Stimulated activated memory B cell treated with anti-CD40 and anti-IgM and Interleukin-4, amounts not matched to agents 10 μg/mL and 1 μg/mL and 100 μg/mL, for 72 hours (primary cell): Measurements from ENCODE around the gene DECR2.

Experiments used
- ATAC-seq: fragments of 150-1000 bp; cut with Tn5 transposase; 2 replicates; pipeline ENCODE4 v1.10.0; 2021
- H3K27ac Mint-ChIP-seq: one replicate; pipeline ENCODE4 v1.8.0; 2022; ENCODE audit warnings: mild to moderate bottlenecking, mixed read lengths
- H3K27me3 Mint-ChIP-seq: one replicate; pipeline ENCODE4 v1.8.0; 2022; ENCODE audit warnings: mixed read lengths
- H3K36me3 Mint-ChIP-seq: one replicate; pipeline ENCODE4 v1.8.0; 2022; ENCODE audit warnings: mixed read lengths
- H3K4me1 Mint-ChIP-seq: one replicate; pipeline ENCODE4 v1.8.0; 2022; ENCODE audit warnings: mixed read lengths
- H3K4me3 Mint-ChIP-seq: one replicate; pipeline ENCODE4 v1.8.0; 2022; ENCODE audit warnings: mild to moderate bottlenecking, moderate library complexity, mixed read lengths
- H3K9me3 Mint-ChIP-seq: one replicate; pipeline ENCODE4 v1.8.0; 2022; ENCODE audit warnings: mixed read lengths

DECR2 gene

GRCh38 chr16:426115-426905, 24.6 kb downstream of the DECR2 start:
- Mint-ChIP-seq H3K27me3 (peaks cover 16% of the 10 kb centered on the region), H3K9me3 (no peaks in the 10 kb centered on the region), H3K36me3 (no peaks in the 10 kb centered on the region), H3K27ac (peak overlapping the region; percentile 37), H3K4me1 (peaks cover 46% of the 10 kb centered on the region), H3K4me3 (peak overlapping the region; percentile 79)
- peak; percentile 1 for ATAC-seq

DNA sequence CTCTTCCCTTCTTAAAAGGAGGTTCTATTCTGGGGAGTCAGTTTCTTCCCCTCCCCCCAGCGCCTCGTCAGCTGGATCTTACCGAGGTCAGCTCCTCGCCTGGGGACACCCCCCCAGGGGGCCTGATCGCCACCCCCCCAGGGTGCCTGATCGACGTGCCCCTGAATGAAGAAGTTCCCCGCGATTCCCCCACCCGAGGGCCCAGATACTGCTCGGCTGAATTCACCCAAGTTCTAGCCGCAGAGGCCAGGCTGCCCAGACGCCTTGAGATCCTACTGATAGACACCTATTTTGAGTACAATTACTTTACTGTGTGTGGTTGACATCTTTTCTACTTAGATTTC, 25.2 kb downstream of the DECR2 start:
- Mint-ChIP-seq H3K4me3 (peak overlapping the region; percentile 79), H3K27ac (peak overlapping the region; percentile 37), H3K36me3 (no peaks in the 10 kb centered on the region), H3K27me3 (peaks cover 16% of the 10 kb centered on the region), H3K9me3 (no peaks in the 10 kb centered on the region), H3K4me1 (peaks cover 46% of the 10 kb centered on the region)
- no peak for ATAC-seq

DNA sequence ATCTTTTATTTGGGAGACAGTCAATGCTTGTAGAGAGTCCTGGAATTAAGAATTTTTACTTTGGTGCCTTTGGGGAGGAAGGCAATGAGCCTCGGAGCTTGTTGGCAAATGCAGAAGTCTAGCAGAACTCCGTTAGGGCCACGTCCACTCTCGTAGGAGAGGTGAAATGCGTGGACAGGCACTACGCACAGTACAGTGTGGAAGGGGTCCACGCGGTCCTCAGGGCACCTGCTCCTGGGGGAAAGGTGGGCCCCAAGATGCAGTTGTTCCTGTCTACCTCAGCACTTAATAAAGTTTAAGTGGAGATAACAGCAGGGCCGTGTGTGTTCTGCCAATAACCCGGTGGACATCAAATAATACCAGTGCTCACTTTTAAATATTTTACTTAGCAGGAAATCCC, 25.6 kb downstream of the DECR2 start:
- Mint-ChIP-seq H3K36me3 (no peaks in the 10 kb centered on the region), H3K27ac (peak overlapping the region; percentile 37), H3K4me3 (peak overlapping the region; percentile 79), H3K9me3 (no peaks in the 10 kb centered on the region), H3K27me3 (peaks cover 16% of the 10 kb centered on the region), H3K4me1 (peaks cover 46% of the 10 kb centered on the region)
- ATAC-seq = no peak

DNA sequence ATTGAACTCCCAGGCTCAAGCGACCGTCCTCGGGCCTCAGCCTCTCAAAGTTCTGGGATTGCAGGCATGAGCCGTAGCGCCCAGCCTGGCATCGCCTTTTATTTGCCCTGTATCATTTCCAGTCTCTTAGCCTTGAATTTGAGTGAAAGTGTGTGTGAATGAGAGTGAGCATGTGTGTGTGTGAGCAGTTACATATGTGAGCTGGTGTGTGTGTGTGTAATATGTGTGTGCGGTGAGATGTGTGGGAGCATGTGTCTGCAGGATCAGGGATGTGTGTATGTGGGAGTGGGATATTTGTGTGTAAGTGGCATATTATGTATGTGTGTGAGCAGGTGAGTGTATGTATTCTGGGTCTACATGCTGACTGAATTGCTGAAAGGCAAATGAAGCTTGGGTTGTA, 29.2 kb downstream of the DECR2 start:
- Mint-ChIP-seq H3K27ac (no peak overlapping the region), H3K27me3 (no peaks in the 10 kb centered on the region), H3K36me3 (no peaks in the 10 kb centered on the region), H3K9me3 (no peaks in the 10 kb centered on the region), H3K4me3 (no peak overlapping the region), H3K4me1 (peaks cover 31% of the 10 kb centered on the region)
- ATAC-seq = no peak

- peaks cover 12% of the 10 kb centered on the region for H3K4me1 Mint-ChIP-seq
- H3K4me3 Mint-ChIP-seq = no peak overlapping the region
- no peaks in the 10 kb centered on the region for H3K9me3 Mint-ChIP-seq
- H3K36me3 Mint-ChIP-seq = peaks cover 20% of the 10 kb centered on the region
- no peak for ATAC-seq
- H3K27ac Mint-ChIP-seq = no peak overlapping the region
- H3K27me3 Mint-ChIP-seq = no peaks in the 10 kb centered on the region
These were observed 38.9 kb downstream of the DECR2 start for GRCh38 chr16:440627-441026.

DNA sequence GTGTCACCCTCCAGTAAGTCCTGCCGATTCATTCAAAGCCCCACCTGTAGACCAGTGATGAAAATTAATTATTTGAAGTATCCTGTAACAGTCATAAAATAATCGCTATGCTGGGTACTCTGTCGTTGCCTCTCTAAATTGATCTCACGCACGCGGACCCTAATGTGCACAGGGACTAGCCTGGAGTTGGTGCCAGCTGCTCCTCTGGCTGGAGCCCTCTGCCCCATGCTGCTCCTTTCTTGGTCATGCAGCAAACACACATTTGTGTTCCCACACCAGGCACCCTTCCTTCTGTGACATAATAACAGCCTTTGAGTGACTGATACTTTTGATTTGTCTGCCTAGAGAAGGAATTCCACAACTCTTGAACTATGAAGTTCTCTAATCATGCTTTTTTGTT, 39.8 kb downstream of the DECR2 start:
- Mint-ChIP-seq H3K27me3 (no peaks in the 10 kb centered on the region), H3K27ac (no peak overlapping the region), H3K4me1 (peaks cover 12% of the 10 kb centered on the region), H3K4me3 (no peak overlapping the region), H3K9me3 (no peaks in the 10 kb centered on the region), H3K36me3 (peaks cover 20% of the 10 kb centered on the region)
- no peak for ATAC-seq

DNA sequence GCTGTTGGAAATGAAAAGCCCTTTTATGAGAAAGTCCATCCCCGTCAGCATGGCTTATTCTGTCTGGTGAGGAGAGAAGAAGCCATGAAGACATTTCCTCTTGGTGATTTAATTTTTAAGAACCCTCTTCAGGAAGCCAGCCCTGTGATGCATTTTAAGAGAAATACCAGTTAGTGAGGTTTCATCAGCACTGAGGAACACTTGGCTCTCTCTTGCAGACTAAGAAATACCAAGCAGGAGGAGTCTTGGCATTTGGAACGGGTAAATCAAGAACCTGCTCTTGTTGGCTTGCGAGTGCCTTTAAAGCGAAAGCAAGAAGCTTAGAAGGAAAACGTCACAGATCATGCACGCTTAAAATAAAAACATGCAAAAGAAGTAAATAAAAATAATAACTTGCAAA, 41.3 kb downstream of the DECR2 start:
- ATAC-seq = no peak
- H3K4me3 Mint-ChIP-seq = peak overlapping the region; percentile 34

GRCh38 chr16:444027-444426, 42.3 kb downstream of the DECR2 start:
- Mint-ChIP-seq H3K4me1 (peaks cover 22% of the 10 kb centered on the region), H3K9me3 (no peaks in the 10 kb centered on the region), H3K36me3 (peaks cover 20% of the 10 kb centered on the region), H3K27me3 (no peaks in the 10 kb centered on the region), H3K4me3 (no peak overlapping the region), H3K27ac (no peak overlapping the region)
- ATAC-seq = no peak

More for the DNA sequence above, 41.3 kb downstream of the DECR2 start:
- no peaks in the 10 kb centered on the region for H3K27me3 Mint-ChIP-seq
- peaks cover 19% of the 10 kb centered on the region for H3K4me1 Mint-ChIP-seq
- H3K27ac Mint-ChIP-seq = no peak overlapping the region
- peaks cover 20% of the 10 kb centered on the region for H3K36me3 Mint-ChIP-seq
- H3K9me3 Mint-ChIP-seq = no peaks in the 10 kb centered on the region

DNA sequence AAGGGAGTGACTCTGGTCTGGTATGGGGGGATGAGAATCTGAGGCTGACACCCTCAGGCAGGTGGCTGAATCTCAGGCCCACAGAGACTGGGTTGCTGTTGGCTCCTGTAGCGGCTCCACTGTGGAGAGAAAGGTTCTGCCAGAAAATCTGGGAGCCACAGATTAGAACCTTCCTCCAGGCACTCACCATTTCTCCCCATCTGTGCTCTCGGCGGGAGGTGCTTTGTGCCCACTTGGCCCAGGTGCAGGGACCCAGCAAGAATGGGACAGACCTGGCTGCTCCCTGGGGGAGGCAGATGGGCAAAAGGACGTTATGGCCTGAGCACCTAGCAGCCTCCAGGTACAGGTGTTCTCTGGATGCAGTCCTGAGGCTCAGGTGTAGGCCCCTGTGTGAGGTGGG, 43.9 kb downstream of the DECR2 start:
- no peaks in the 10 kb centered on the region for H3K27me3 Mint-ChIP-seq
- no peaks in the 10 kb centered on the region for H3K9me3 Mint-ChIP-seq
- H3K4me3 Mint-ChIP-seq = no peak overlapping the region
- no peak overlapping the region for H3K27ac Mint-ChIP-seq
- ATAC-seq = no peak
- peaks cover 32% of the 10 kb centered on the region for H3K4me1 Mint-ChIP-seq
- H3K36me3 Mint-ChIP-seq = peaks cover 10% of the 10 kb centered on the region

- Mint-ChIP-seq H3K4me1 (peaks cover 25% of the 10 kb centered on the region), H3K27ac (peak overlapping the region; percentile 61), H3K4me3 (no peak overlapping the region), H3K36me3 (no peaks in the 10 kb centered on the region), H3K9me3 (no peaks in the 10 kb centered on the region), H3K27me3 (no peaks in the 10 kb centered on the region)
- ATAC-seq = peak; percentile 84
These were observed 48.7 kb downstream of the DECR2 start for GRCh38 chr16:450385-450784.

DNA sequence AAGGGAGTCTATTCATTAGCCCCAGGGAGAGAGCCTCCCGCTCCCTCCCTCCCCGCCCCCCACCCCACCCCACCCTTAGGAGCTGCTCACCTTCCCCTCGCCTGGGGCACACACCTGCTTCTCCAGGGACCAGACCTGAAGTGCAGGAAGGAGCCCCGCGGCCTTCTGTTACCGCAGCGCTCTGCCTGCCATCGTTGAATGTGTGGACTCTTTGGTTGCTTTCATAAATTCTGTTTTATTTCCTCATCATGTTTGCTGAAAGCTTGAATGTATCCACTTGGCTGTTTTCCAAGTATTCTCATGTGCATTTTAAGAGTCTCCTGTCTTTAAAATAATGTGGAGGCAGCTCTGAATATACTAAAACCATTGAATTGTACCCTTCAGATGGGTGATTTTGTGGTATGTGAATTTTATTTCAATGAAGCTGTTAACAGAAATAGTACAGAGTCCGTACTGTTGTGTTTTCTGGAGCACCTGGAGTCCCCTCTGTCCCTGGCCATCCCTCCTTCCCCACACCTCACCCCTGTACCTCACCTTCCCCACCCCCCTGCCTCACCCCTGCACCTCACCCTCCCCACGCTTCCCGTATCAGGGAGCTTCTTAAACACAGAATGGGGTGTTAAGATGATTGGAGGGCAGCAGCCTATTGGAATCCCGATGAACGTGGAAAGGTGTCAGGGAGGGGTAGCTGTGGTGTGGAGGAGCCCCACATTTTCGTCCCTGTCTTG, 49.3 kb downstream of the DECR2 start:
- no peak for ATAC-seq
- H3K4me3 Mint-ChIP-seq = no peak overlapping the region

GRCh38 chr16:454397-454940, 52.8 kb downstream of the DECR2 start:
- Mint-ChIP-seq H3K9me3 (no peaks in the 10 kb centered on the region), H3K27ac (no peak overlapping the region), H3K4me3 (no peak overlapping the region), H3K4me1 (peaks cover 18% of the 10 kb centered on the region), H3K36me3 (no peaks in the 10 kb centered on the region), H3K27me3 (no peaks in the 10 kb centered on the region)
- ATAC-seq = no peak

More for the DNA sequence above, 49.3 kb downstream of the DECR2 start:
- H3K27me3 Mint-ChIP-seq = no peaks in the 10 kb centered on the region
- H3K27ac Mint-ChIP-seq = peak overlapping the region; percentile 61
- no peaks in the 10 kb centered on the region for H3K9me3 Mint-ChIP-seq
- peaks cover 25% of the 10 kb centered on the region for H3K4me1 Mint-ChIP-seq
- H3K36me3 Mint-ChIP-seq = no peaks in the 10 kb centered on the region

- no peak overlapping the region for H3K4me3 Mint-ChIP-seq
- no peaks in the 10 kb centered on the region for H3K9me3 Mint-ChIP-seq
- no peaks in the 10 kb centered on the region for H3K36me3 Mint-ChIP-seq
- no peak for ATAC-seq
- no peak overlapping the region for H3K27ac Mint-ChIP-seq
- H3K27me3 Mint-ChIP-seq = no peaks in the 10 kb centered on the region
- H3K4me1 Mint-ChIP-seq = peaks cover 12% of the 10 kb centered on the region
These were observed 53.8 kb downstream of the DECR2 start for GRCh38 chr16:455453-455852.

DNA sequence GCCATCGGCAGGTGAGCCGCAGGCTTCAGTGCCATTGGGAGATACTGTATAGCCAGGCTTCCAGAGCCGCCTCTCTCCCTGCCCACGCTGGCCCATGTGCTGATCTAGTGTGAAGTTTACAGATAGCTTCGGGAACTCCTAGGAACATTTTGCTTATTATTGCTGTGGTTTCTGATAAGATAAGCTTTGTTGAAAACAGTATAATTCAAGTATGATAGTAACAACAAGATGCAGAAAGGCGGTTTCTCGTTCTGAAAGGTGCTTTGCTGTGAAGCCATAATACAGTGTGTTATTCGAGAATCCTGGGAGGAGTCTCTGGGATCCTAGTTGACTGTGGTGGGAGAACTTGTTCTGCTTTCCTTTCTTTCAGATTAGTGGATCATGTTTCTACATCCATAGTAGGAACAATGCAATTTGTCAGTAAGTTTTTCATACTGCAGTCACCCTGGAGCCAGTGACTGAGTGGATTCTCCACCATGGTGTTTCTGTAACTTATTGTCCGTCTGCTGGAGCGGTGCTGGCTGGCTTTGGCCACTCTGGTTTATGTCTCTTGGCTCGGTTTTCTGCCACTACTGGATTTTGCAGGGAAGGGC, 55.3 kb downstream of the DECR2 start:
- Mint-ChIP-seq H3K4me1 (peaks cover 6% of the 10 kb centered on the region), H3K4me3 (no peak overlapping the region), H3K36me3 (peaks cover 10% of the 10 kb centered on the region), H3K9me3 (no peaks in the 10 kb centered on the region), H3K27ac (no peak overlapping the region), H3K27me3 (no peaks in the 10 kb centered on the region)
- ATAC-seq = no peak

- no peaks in the 10 kb centered on the region for H3K9me3 Mint-ChIP-seq
- no peak overlapping the region for H3K4me3 Mint-ChIP-seq
- peaks cover 6% of the 10 kb centered on the region for H3K4me1 Mint-ChIP-seq
- H3K27me3 Mint-ChIP-seq = no peaks in the 10 kb centered on the region
- no peak overlapping the region for H3K27ac Mint-ChIP-seq
- no peak for ATAC-seq
- peaks cover 19% of the 10 kb centered on the region for H3K36me3 Mint-ChIP-seq
These were observed 56.2 kb downstream of the DECR2 start for GRCh38 chr16:457732-458400.
